H1 (cell line): ENCODE data around the gene JMJD1C. TPM values are rescaled to one million over a fixed set of nuclear protein-coding genes. Genes with fewer than 3 reads are reported as not detected.

ENCODE experiments used
- CTCF ChIA-PET: fragments of 300-600 bp; sonication (Branson Sonifier 250); formaldehyde crosslinking; loops from one replicate; lab custom pipeline; 2021; ENCODE audit not compliant: partially characterized antibody; lab: Charles Lee
- POLR2A ChIA-PET: fragments of 300-600 bp; sonication (Branson Sonifier 250); formaldehyde crosslinking; loops from one replicate; lab custom pipeline; 2021; ENCODE audit warnings: inconsistent platforms; ENCODE audit not compliant: partially characterized antibody; lab: Charles Lee
- DNase-seq, 2 experiments: peaks; one replicate each; pipeline versions ENCODE4 v3.0.0 to v3.0.0-alpha.2; 2010 to 2022; ENCODE audit warnings: low spot score in 2 of 2, low read depth in 1 of 2, mixed read lengths in 1 of 2
- FAIRE-seq: peaks from 2 replicates; lab custom pipeline; 2011; peaks lifted over from hg19 to GRCh38; lab: Jason Lieb, UNC
- H2AFZ ChIP-seq: 2 replicates; pipeline ENCODE4 v1.8.1; 2012; ENCODE audit warnings: low read length, inconsistent platforms
- H2AK5ac ChIP-seq: 2 replicates; pipeline ENCODE4 v1.6.1; 2013; ENCODE audit warnings: low read depth, low read length
- H2BK120ac ChIP-seq: replicated peaks from 2 replicates; pipeline ENCODE3; 2013; ENCODE audit warnings: low read depth, low read length, inconsistent platforms
- H2BK12ac ChIP-seq: 2 replicates; pipeline ENCODE4 v1.6.1; 2013; ENCODE audit warnings: low read depth, low read length
- H2BK15ac ChIP-seq: 2 replicates; pipeline ENCODE4 v1.6.1; 2013; ENCODE audit warnings: low read length
- H2BK20ac ChIP-seq: 2 replicates; pipeline ENCODE4 v1.6.1; 2013; ENCODE audit warnings: low read length
- H2BK5ac ChIP-seq: 2 replicates; pipeline ENCODE4 v1.6.1; 2013; ENCODE audit warnings: low read depth, low read length
- H3K14ac ChIP-seq: 2 replicates; pipeline ENCODE4 v1.6.1; 2013; ENCODE audit warnings: inconsistent platforms; ENCODE audit not compliant: insufficient read length
- H3K18ac ChIP-seq: 2 replicates; pipeline ENCODE4 v1.6.1; 2013; ENCODE audit warnings: low read length; ENCODE audit errors: extremely low read depth
- H3K23ac ChIP-seq: 2 replicates; pipeline ENCODE4 v1.6.1; 2013; ENCODE audit warnings: inconsistent platforms; ENCODE audit not compliant: insufficient read length
- H3K23me2 ChIP-seq: 2 replicates; pipeline ENCODE4 v1.6.1; 2013; ENCODE audit warnings: low read depth, low read length
- H3K27ac ChIP-seq: 2 replicates; pipeline ENCODE4 v1.6.1; 2011; ENCODE audit warnings: low read depth, low read length, inconsistent platforms
- H3K27me3 ChIP-seq, 4 experiments: replicated peaks in 1 of 4; 1 replicate in 1 of 4; 2 replicates in 3 of 4; pipeline versions ENCODE4 v1.6.1 to v1.8.1; 2011 to 2013; ENCODE audit warnings: low read length in 3 of 4, mild to moderate bottlenecking in 3 of 4, inconsistent platforms in 2 of 4, mixed read lengths in 2 of 4, moderate library complexity in 1 of 4; ENCODE audit not compliant: control insufficient read depth in 3 of 4, insufficient read depth in 3 of 4; ENCODE audit errors: extremely low read depth in 1 of 4
- H3K36me3 ChIP-seq, 4 experiments: 2 replicates each; pipeline versions ENCODE4 v1.6.1 to v1.8.1; 2011 to 2013; ENCODE audit warnings: mild to moderate bottlenecking in 4 of 4, low read length in 3 of 4, moderate library complexity in 2 of 4, control low read depth in 1 of 4, inconsistent platforms in 1 of 4; ENCODE audit not compliant: insufficient read depth in 4 of 4, control insufficient read depth in 2 of 4
- H3K4ac ChIP-seq: replicated peaks from 2 replicates; pipeline ENCODE3; 2013; ENCODE audit warnings: low read length, low read depth, mixed read lengths, inconsistent platforms; ENCODE audit not compliant: insufficient read length
- H3K4me1 ChIP-seq, 4 experiments: replicated peaks in 1 of 4; 1 replicate in 1 of 4; 2 replicates in 3 of 4; pipeline versions ENCODE4 v1.6.1 to v1.8.1; 2011 to 2013; ENCODE audit warnings: low read length in 3 of 4, inconsistent platforms in 2 of 4, mixed read lengths in 1 of 4; ENCODE audit not compliant: insufficient read depth in 4 of 4, control insufficient read depth in 3 of 4
- H3K4me2 ChIP-seq, 2 experiments: 2 replicates each; pipeline versions ENCODE4 v1.6.1 to v1.8.1; 2011 to 2013; ENCODE audit warnings: low read depth in 2 of 2, low read length in 2 of 2, control low read depth in 1 of 2, inconsistent platforms in 1 of 2, mild to moderate bottlenecking in 1 of 2; ENCODE audit not compliant: insufficient read depth in 1 of 2
- H3K4me3 ChIP-seq, 4 experiments: fragments of 200-600, 300-600 bp in 1 of 4; sonication (generic), shearing (Covaris generic), sonication (Bioruptor Twin) in 1 of 4; 2 replicates each; pipeline versions ENCODE4 v1.5.1 to v1.8.1; 2011 to 2016; ENCODE audit warnings: low read length in 4 of 4, low read depth in 3 of 4, control low read depth in 2 of 4, inconsistent platforms in 2 of 4, mild to moderate bottlenecking in 2 of 4, mixed read lengths in 1 of 4, moderate library complexity in 1 of 4; ENCODE audit not compliant: insufficient read depth in 2 of 4; ENCODE audit errors: extremely low read depth in 1 of 4
- H3K56ac ChIP-seq: replicated peaks from 2 replicates; pipeline ENCODE3; 2013; ENCODE audit warnings: low read depth, mild to moderate bottlenecking, mixed read lengths, low read length, inconsistent platforms; ENCODE audit not compliant: insufficient read length
- H3K79me1 ChIP-seq: 2 replicates; pipeline ENCODE4 v1.6.1; 2013; ENCODE audit warnings: low read depth, low read length, control low read depth
- H3K79me2 ChIP-seq, 2 experiments: 2 replicates each; pipeline versions ENCODE4 v1.6.1 to v1.8.1; 2012 to 2013; ENCODE audit warnings: low read length in 2 of 2, mild to moderate bottlenecking in 2 of 2, inconsistent platforms in 1 of 2; ENCODE audit not compliant: insufficient read depth in 2 of 2, control insufficient read depth in 1 of 2
- H3K9ac ChIP-seq, 4 experiments: replicated peaks in 1 of 4; 1 replicate in 1 of 4; 2 replicates in 3 of 4; pipeline versions ENCODE4 v1.6.1 to v1.8.1; 2011 to 2013; ENCODE audit warnings: low read depth in 3 of 4, low read length in 3 of 4, control low read depth in 2 of 4, mild to moderate bottlenecking in 2 of 4, moderate library complexity in 2 of 4, inconsistent platforms in 1 of 4; ENCODE audit errors: extremely low read depth in 1 of 4
- H3K9me3 ChIP-seq, 2 experiments: 2 replicates each; pipeline versions ENCODE4 v1.6.1 to v1.8.1; 2012 to 2013; ENCODE audit warnings: mild to moderate bottlenecking in 2 of 2, moderate library complexity in 2 of 2, control low read depth in 1 of 2, inconsistent platforms in 1 of 2, low read depth in 1 of 2, low read length in 1 of 2, mixed read lengths in 1 of 2; ENCODE audit not compliant: insufficient read depth in 2 of 2
- H4K20me1 ChIP-seq, 2 experiments: replicated peaks in 1 of 2; 2 replicates each; pipeline versions ENCODE3 to v1.8.1; 2011 to 2013; ENCODE audit warnings: inconsistent platforms in 2 of 2, low read length in 2 of 2, mild to moderate bottlenecking in 1 of 2; ENCODE audit not compliant: insufficient read depth in 2 of 2, control insufficient read depth in 1 of 2
- H4K5ac ChIP-seq: 2 replicates; pipeline ENCODE4 v1.6.1; 2013; ENCODE audit warnings: low read length, low read depth, mixed read lengths, inconsistent platforms; ENCODE audit not compliant: insufficient read length
- H4K8ac ChIP-seq: 2 replicates; pipeline ENCODE4 v1.8.0; 2013; ENCODE audit warnings: mild to moderate bottlenecking, moderate library complexity, low read length, inconsistent platforms; ENCODE audit not compliant: insufficient read depth; ENCODE audit errors: extremely low read depth
- H4K91ac ChIP-seq: replicated peaks from 2 replicates; pipeline ENCODE3; 2013; ENCODE audit warnings: low read length, mixed read lengths, inconsistent platforms; ENCODE audit not compliant: insufficient read length
- HDAC2 ChIP-seq, 2 experiments: fragments of 300-600 bp in 1 of 2; sonication (generic) in 1 of 2; IDR thresholded peaks; 2 replicates each; pipeline ENCODE4 v1.6.1; 2011 to 2012; ENCODE audit warnings: low read depth in 2 of 2, low read length in 2 of 2, mild to moderate bottlenecking in 2 of 2, moderate library complexity in 2 of 2, borderline replicate concordance in 1 of 2, inconsistent platforms in 1 of 2
- KDM1A ChIP-seq: fragments of 200-600, 300-600 bp; sonication (generic); IDR thresholded peaks from 2 replicates; pipeline ENCODE4 v1.7.1; 2016; ENCODE audit warnings: mild to moderate bottlenecking, low read length, borderline replicate concordance
- KDM5A ChIP-seq: fragments of 200-600 bp; IDR thresholded peaks from 2 replicates; pipeline ENCODE4 v1.7.1; 2012; ENCODE audit warnings: mild to moderate bottlenecking, low read length, inconsistent platforms, mixed read lengths
- NANOG ChIP-seq: IDR thresholded peaks from 2 replicates; pipeline ENCODE4 v1.6.1; 2011; ENCODE audit warnings: low read length, low read depth, mild to moderate bottlenecking, inconsistent platforms; ENCODE audit not compliant: insufficient read depth, poor library complexity, severe bottlenecking
- PHF8 ChIP-seq: fragments of 200-600 bp; sonication (generic); conservative IDR thresholded peaks from 2 replicates; pipeline ENCODE4 v1.7.1; 2012; ENCODE audit warnings: low read depth, mild to moderate bottlenecking, inconsistent platforms, low read length, moderate library complexity
- POLR2AphosphoS5 ChIP-seq: IDR thresholded peaks from 2 replicates; pipeline ENCODE4 v1.6.1; 2011; ENCODE audit warnings: low read depth, low read length
- RAD21 ChIP-seq, 2 experiments: IDR thresholded peaks in 1 of 2; conservative IDR thresholded peaks in 1 of 2; 2 replicates each; pipeline ENCODE4 v1.6.1; 2011; ENCODE audit warnings: low read depth in 2 of 2, low read length in 2 of 2, improper control_type of control experiment in 1 of 2, inconsistent platforms in 1 of 2, mild to moderate bottlenecking in 1 of 2, moderate library complexity in 1 of 2
- SP2 ChIP-seq: IDR thresholded peaks from 2 replicates; pipeline ENCODE4 v1.6.1; 2012; ENCODE audit warnings: mild to moderate bottlenecking, low read length, inconsistent platforms
- USF2 ChIP-seq: IDR thresholded peaks from 2 replicates; pipeline ENCODE4 v1.6.1; 2011; ENCODE audit warnings: low read length, improper control_type of control experiment
- YY1 ChIP-seq: IDR thresholded peaks from 2 replicates; pipeline ENCODE4 v1.6.1; 2011; ENCODE audit warnings: low read depth, mild to moderate bottlenecking, low read length
- WGBS, 2 experiments: shearing (Covaris generic) in 1 of 2; methylation state at CpG; one replicate each; pipeline versions ENCODE4 v1.1.6 to v1.1.7; 2013 to 2015; ENCODE audit warnings: low lambda C conversion rate in 2 of 2, mixed read lengths in 2 of 2, inconsistent platforms in 1 of 2, low coverage in 1 of 2, missing lambda C conversion rate in 1 of 2; ENCODE audit not compliant: insufficient replicate concordance in 2 of 2, insufficient coverage in 1 of 2, insufficient read length in 1 of 2; ENCODE audit errors: extremely low coverage in 1 of 2, missing lambda C conversion rate in 1 of 2; 5-methylcytosine and 5-hydroxymethylcytosine counted together
- polyA plus RNA-seq, 7 experiments: library from polyadenylated mRNA; depleted of rRNA in 3 of 7; stranded (reverse) in 5 of 7; unstranded in 2 of 7; fragments of >200 nt in 5 of 7; fragments of 200-250 nt in 2 of 7; gene quantifications; 1 replicate in 5 of 7; 2 replicates in 1 of 7; 4 replicates in 1 of 7; pipeline versions ENCODE4 v1.2.1 to v1.2.3, GENCODE V29; 2011 to 2013; ENCODE audit warnings: missing spikeins in 2 of 7, mixed read lengths in 2 of 7
- total RNA-seq: library from RNA; stranded (reverse); fragmentation: NEBNext Ultra II Directional; extraction: Animal tissue kit (Norgen Biotek cat#: 25700); gene quantifications from 2 replicates; pipeline ENCODE4 v1.2.1, GENCODE V29; 2021

Gene JMJD1C
- total and polyA plus RNA-seq, 2 of the 8 experiments (the other 6 are each of a cell fraction or from before 2014, with no cell fraction given) = 54.5 to 210 TPM

- Histone ChIP-seq H2BK15ac (no peak overlapping the region), H2BK20ac (no peak overlapping the region), H4K20me1 (peaks cover 0 to 2% of the 10 kb centered on the region in 2 experiments), H3K4me3 (no peak overlapping the region), H2BK12ac (peak overlapping the region; percentile 45; the same call in 1 of the 2 replicates), H3K14ac (no peak overlapping the region), H3K56ac (no peak overlapping the region), H3K9me3 (no peaks in the 10 kb centered on the region), H4K8ac (no peak overlapping the region), H2BK5ac (no peak overlapping the region), H3K18ac (no peak overlapping the region), H3K4me2 (no peak overlapping the region), H4K91ac (no peak overlapping the region), H3K23ac (no peak overlapping the region), H2AK5ac (0 out of 2 replicates have a peak overlapping the region, but pooled peaks have one; percentile 16), H3K4ac (no peak overlapping the region), H3K27ac (no peak overlapping the region), H3K23me2 (no peaks in the 10 kb centered on the region), H3K27me3 (no peaks in the 10 kb centered on the region), H3K79me2 (peaks cover 8 to 96% of the 10 kb centered on the region in 2 experiments), H4K5ac (no peak overlapping the region), H3K79me1 (0 out of 2 replicates have a peak, but pooled peaks cover 3% of the 10 kb centered on the region), H3K36me3 (no peaks in the 10 kb centered on the region), H2AFZ (no peak overlapping the region), H2BK120ac (no peak overlapping the region), H3K4me1 (peaks cover 0 to 22% (median 9%) of the 10 kb centered on the region in 4 experiments; a peak in 4 of 7 replicates), H3K9ac (no peak overlapping the region)
- POLR2A ChIA-PET = interaction anchor here (1.1 kb wide), 1 partner anchor 171 kb away, joined by 3 read pairs; no protein-coding TSS in a partner anchor
- CTCF ChIA-PET = interaction anchor here (0.6 to 1.3 kb wide), 4 partner anchors 27 to 940 kb away, joined by 3 read pairs; no protein-coding TSS in a partner anchor
- WGBS, 2 experiments = 92% methylated on average over 5 of the region's 5 CpGs; no CpG with 5 or more reads in 1 of the 2 experiments
- FAIRE-seq = no peak
- no peak for DNase-seq
- no peak for TF ChIP-seq POLR2AphosphoS5
- no peak for TF ChIP-seq PHF8
- no peak for TF ChIP-seq NANOG
- no peak for TF ChIP-seq RAD21 (IDR thresholded peaks at IDR 0.05 in 1 of 2, conservative IDR thresholded peaks at IDR 0.05 in 1 of 2; ENCODE audit: low read depth in 2 of 2, low read length in 2 of 2)
- no peak for TF ChIP-seq USF2
- TF ChIP-seq YY1 = no peak
- no peak for TF ChIP-seq KDM1A
- TF ChIP-seq SP2 = no peak
- TF ChIP-seq HDAC2 (IDR thresholded peaks at IDR 0.05; ENCODE audit: borderline replicate concordance in 1 of 2, low read depth in 2 of 2, low read length in 2 of 2) = no peak
- TF ChIP-seq KDM5A = no peak
Measured at GRCh38 chr10:63431962-63432797, 33.6 kb downstream of the JMJD1C start.
